IMR-90 (cell line): ENCODE data around the gene NMRK1.

Experiments
- BHLHE40 ChIP-seq: fragments of 150-350 bp; IDR thresholded peaks from 2 replicates; pipeline ENCODE4 v1.6.1; 2016; ENCODE audit warnings: mild to moderate bottlenecking, low read depth, low read length
- CHD1 ChIP-seq: IDR thresholded peaks from 2 replicates; pipeline ENCODE4 v1.6.1; 2012; ENCODE audit warnings: low read depth, low read length, improper control_type of control experiment
- MAFK ChIP-seq: IDR thresholded peaks from 2 replicates; pipeline ENCODE4 v1.6.1; 2012; ENCODE audit warnings: low read depth, low read length, improper control_type of control experiment
- MXI1 ChIP-seq: IDR thresholded peaks from 2 replicates; pipeline ENCODE4 v1.6.1; 2012; ENCODE audit warnings: low read depth, mild to moderate bottlenecking, low read length, moderate library complexity, borderline replicate concordance
- POLR2A ChIP-seq: IDR thresholded peaks from 2 replicates; pipeline ENCODE4 v1.6.1; 2012; ENCODE audit warnings: mild to moderate bottlenecking, low read depth, low read length
- RAD21 ChIP-seq: IDR thresholded peaks from 2 replicates; pipeline ENCODE4 v1.6.1; 2012; ENCODE audit warnings: low read length, improper control_type of control experiment
- RCOR1 ChIP-seq: IDR thresholded peaks from 2 replicates; pipeline ENCODE4 v1.6.1; 2012; ENCODE audit warnings: mild to moderate bottlenecking, low read length, improper control_type of control experiment; ENCODE audit not compliant: insufficient replicate concordance
- RFX5 ChIP-seq: IDR thresholded peaks from 2 replicates; pipeline ENCODE4 v1.8.0; 2012; ENCODE audit warnings: low read depth, mild to moderate bottlenecking, low read length, moderate library complexity
- TF ChIP-seq, protein P1 (sequence below): conservative IDR thresholded peaks from 2 replicates; pipeline ENCODE4 v1.5.1; 2012; ENCODE audit warnings: mild to moderate bottlenecking, low read depth, low read length, improper control_type of control experiment
- TF ChIP-seq, protein P2 (sequence below): fragments of 150-350 bp; IDR thresholded peaks from 2 replicates; pipeline ENCODE4 v1.6.1; 2017; ENCODE audit warnings: mild to moderate bottlenecking, antibody characterized with exemption, low read length, low read depth

DNA sequence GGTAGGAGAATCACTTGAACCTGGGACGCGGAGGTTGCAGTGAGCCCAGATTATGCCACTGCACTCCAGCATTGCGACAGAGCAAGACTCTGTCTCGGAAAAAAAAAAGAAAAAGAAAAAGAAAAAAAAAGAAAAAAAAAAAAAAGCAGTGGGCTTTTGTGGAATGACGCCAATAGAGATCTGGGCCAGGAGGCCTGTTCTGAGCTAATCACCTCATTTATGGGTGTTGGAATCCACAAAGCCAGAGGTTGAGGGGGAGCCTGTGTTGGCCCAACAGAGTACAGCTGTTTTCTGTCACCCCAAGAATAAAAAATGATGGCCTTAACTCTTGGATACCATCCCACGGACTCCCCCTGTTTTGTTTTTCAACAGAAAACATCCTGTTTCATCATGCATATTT is 18.9 kb upstream of the NMRK1 start:
- no peak for TF ChIP-seq CHD1
- no peak for TF ChIP-seq RAD21
- TF ChIP-seq, protein P1, sequence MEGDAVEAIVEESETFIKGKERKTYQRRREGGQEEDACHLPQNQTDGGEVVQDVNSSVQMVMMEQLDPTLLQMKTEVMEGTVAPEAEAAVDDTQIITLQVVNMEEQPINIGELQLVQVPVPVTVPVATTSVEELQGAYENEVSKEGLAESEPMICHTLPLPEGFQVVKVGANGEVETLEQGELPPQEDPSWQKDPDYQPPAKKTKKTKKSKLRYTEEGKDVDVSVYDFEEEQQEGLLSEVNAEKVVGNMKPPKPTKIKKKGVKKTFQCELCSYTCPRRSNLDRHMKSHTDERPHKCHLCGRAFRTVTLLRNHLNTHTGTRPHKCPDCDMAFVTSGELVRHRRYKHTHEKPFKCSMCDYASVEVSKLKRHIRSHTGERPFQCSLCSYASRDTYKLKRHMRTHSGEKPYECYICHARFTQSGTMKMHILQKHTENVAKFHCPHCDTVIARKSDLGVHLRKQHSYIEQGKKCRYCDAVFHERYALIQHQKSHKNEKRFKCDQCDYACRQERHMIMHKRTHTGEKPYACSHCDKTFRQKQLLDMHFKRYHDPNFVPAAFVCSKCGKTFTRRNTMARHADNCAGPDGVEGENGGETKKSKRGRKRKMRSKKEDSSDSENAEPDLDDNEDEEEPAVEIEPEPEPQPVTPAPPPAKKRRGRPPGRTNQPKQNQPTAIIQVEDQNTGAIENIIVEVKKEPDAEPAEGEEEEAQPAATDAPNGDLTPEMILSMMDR, result no peak
- no peak for TF ChIP-seq BHLHE40
- TF ChIP-seq MAFK, result no peak
- TF ChIP-seq, protein P2, sequence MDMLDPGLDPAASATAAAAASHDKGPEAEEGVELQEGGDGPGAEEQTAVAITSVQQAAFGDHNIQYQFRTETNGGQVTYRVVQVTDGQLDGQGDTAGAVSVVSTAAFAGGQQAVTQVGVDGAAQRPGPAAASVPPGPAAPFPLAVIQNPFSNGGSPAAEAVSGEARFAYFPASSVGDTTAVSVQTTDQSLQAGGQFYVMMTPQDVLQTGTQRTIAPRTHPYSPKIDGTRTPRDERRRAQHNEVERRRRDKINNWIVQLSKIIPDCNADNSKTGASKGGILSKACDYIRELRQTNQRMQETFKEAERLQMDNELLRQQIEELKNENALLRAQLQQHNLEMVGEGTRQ, result no peak
- no peak for TF ChIP-seq POLR2A
- TF ChIP-seq RCOR1, result no peak
- no peak for TF ChIP-seq RFX5
- TF ChIP-seq MXI1, result no peak
